Transverse colon (tissue), 4 donors: ENCODE data around the gene FAM107A. TPM values are rescaled to one million over a fixed set of nuclear protein-coding genes. Genes with fewer than 3 reads are reported as not detected.

Experiments used
- DNase-seq: peaks from one replicate; pipeline ENCODE4 v3.0.0-alpha.2; 2019
- H3K27ac ChIP-seq, 4 donors: fragments of 200-600 bp; sonication (generic); 2 replicates each; pipeline ENCODE4 v1.5.1; 2016 to 2018; ENCODE audit warnings: inconsistent platforms in 4 of 4
- H3K27me3 ChIP-seq: fragments of 200-600 bp; sonication (generic); 2 replicates; pipeline ENCODE4 v1.5.1; 2017; ENCODE audit warnings: inconsistent platforms
- H3K36me3 ChIP-seq, 4 donors: fragments of 200-600 bp; sonication (generic); 2 replicates each; pipeline ENCODE4 v1.5.1; 2017 to 2019; ENCODE audit warnings: inconsistent platforms in 4 of 4
- H3K4me1 ChIP-seq, 4 donors: fragments of 200-600 bp; sonication (generic); 2 replicates each; pipeline ENCODE4 v1.5.1; 2017 to 2020; ENCODE audit warnings: inconsistent platforms in 4 of 4
- H3K4me3 ChIP-seq, 4 donors: fragments of 200-600 bp; sonication (generic); 1 replicate in 1 of 4; 2 replicates in 3 of 4; pipeline versions ENCODE4 v1.5.1 to v1.6.1; 2017 to 2019; ENCODE audit warnings: inconsistent platforms in 4 of 4
- H3K9me3 ChIP-seq, 2 donors: fragments of 200-600 bp; sonication (generic); 2 replicates each; pipeline ENCODE4 v1.5.1; 2017 to 2019; ENCODE audit warnings: inconsistent platforms in 2 of 2
- CTCF ChIP-seq, 5 experiments: fragments of 200-600 bp in 3 of 5; fragments of 450-650 bp in 2 of 5; sonication (generic) in 3 of 5; IDR thresholded peaks; 1 replicate in 2 of 5; 2 replicates in 3 of 5; pipeline ENCODE4 v1.5.1; 2016 to 2017; ENCODE audit warnings: antibody characterized with exemption in 5 of 5, inconsistent platforms in 3 of 5, mild to moderate bottlenecking in 2 of 5, moderate library complexity in 1 of 5
- EP300 ChIP-seq: sonication (generic); formaldehyde crosslinking; IDR thresholded peaks from one replicate; pipeline ENCODE4 v1.6.1; 2017; ENCODE audit warnings: antibody characterized with exemption, low read depth
- POLR2A ChIP-seq: fragments of 450-650 bp; IDR thresholded peaks from one replicate; pipeline ENCODE4 v1.6.1; 2016; ENCODE audit warnings: antibody characterized with exemption, mild to moderate bottlenecking, moderate library complexity
- POLR2AphosphoS5 ChIP-seq, 3 donors: sonication (generic); formaldehyde crosslinking; IDR thresholded peaks; one replicate each; pipeline ENCODE4 v1.6.1; 2016; ENCODE audit warnings: antibody characterized with exemption in 3 of 3
- WGBS, 2 donors: methylation state at CpG; one replicate each; pipeline ENCODE4 v1.1.5; 2018; ENCODE audit warnings: low coverage in 1 of 2; 5-methylcytosine and 5-hydroxymethylcytosine counted together
- in situ Hi-C, 4 donors: fragments of 200-750 bp; cut with MboI; loops; one replicate each; pipeline versions ENCODE4 v1.15.0 to v1.15.1; 2017; ENCODE audit warnings: low sequenced_read_pairs in 3 of 4, low pct_ligation_motif_present in 1 of 4, low pct_unique_long_range_greater_than_20kb in 1 of 4
- intact Hi-C: fragments of 100-400 bp; cut with DNase I; formaldehyde crosslinking; loops from one replicate; pipeline ENCODE4 v1.15.1; 2023; ENCODE audit warnings: low total_unique reads
- total RNA-seq, 4 donors: library from RNA; depleted of rRNA; stranded (reverse); fragments of >200 nt; gene quantifications; one replicate each; pipeline ENCODE4 v1.1.0, GENCODE V29; 2016

Gene FAM107A
- total RNA-seq, 4 donors from 2014 or later, result 14.1 to 21.9 (median 16.0) TPM

GRCh38 chr3:58556001-58556400 lies 21.2 kb downstream of the FAM107A start:
- Histone ChIP-seq H3K36me3 (no peaks in the 10 kb centered on the region), H3K4me1 (peaks cover 0 to 12% (median 1%) of the 10 kb centered on the region in 4 donors), H3K27ac (no peak overlapping the region), H3K4me3 (no peak overlapping the region), H3K9me3 (no peaks in the 10 kb centered on the region), H3K27me3 (no peaks in the 10 kb centered on the region)
- intact Hi-C loops, result no loop called here
- in situ Hi-C loops, result no loop called here
- TF ChIP-seq CTCF (IDR thresholded peaks at IDR 0.05), result no peak
- no peak for TF ChIP-seq POLR2AphosphoS5 (IDR thresholded peaks at IDR 0.05)
- no peak for TF ChIP-seq EP300
- TF ChIP-seq POLR2A, result no peak
- WGBS, 2 donors, result 90% methylated on average over 5 of the region's 5 CpGs; no CpG with 5 or more reads in 1 of the 2 donors
- no peak for DNase-seq

GRCh38 chr3:58555203-58555602 lies 22.0 kb downstream of the FAM107A start:
- intact Hi-C loops, result no loop called here
- DNase-seq, result no peak
- no peak for TF ChIP-seq POLR2AphosphoS5 (IDR thresholded peaks at IDR 0.05)
- no peak for TF ChIP-seq EP300
- TF ChIP-seq POLR2A, result no peak
- TF ChIP-seq CTCF (IDR thresholded peaks at IDR 0.05), result no peak
- Histone ChIP-seq H3K27ac (no peak overlapping the region), H3K4me3 (no peak overlapping the region), H3K4me1 (peaks cover 0 to 12% (median 1%) of the 10 kb centered on the region in 4 donors), H3K27me3 (no peaks in the 10 kb centered on the region), H3K36me3 (no peaks in the 10 kb centered on the region), H3K9me3 (no peaks in the 10 kb centered on the region)
- in situ Hi-C loops, result no loop called here
- 76 to 78% methylated on average over 1 to 2 of the region's 2 CpGs for WGBS, 2 donors

GRCh38 chr3:58553003-58553402 lies 24.2 kb downstream of the FAM107A start:
- Histone ChIP-seq H3K36me3 (no peaks in the 10 kb centered on the region), H3K27ac (no peak overlapping the region), H3K27me3 (no peaks in the 10 kb centered on the region), H3K4me3 (no peak overlapping the region), H3K9me3 (no peaks in the 10 kb centered on the region), H3K4me1 (peaks cover 0 to 12% (median 1%) of the 10 kb centered on the region in 4 donors)
- in situ Hi-C loops, result no loop called here
- DNase-seq, result no peak
- TF ChIP-seq CTCF (IDR thresholded peaks at IDR 0.05), result no peak
- no peak for TF ChIP-seq EP300
- no peak for TF ChIP-seq POLR2A
- TF ChIP-seq POLR2AphosphoS5 (IDR thresholded peaks at IDR 0.05), result no peak
- 80 to 100% methylated on average over 1 of the region's 1 CpG for WGBS, 2 donors
- intact Hi-C loops, result no loop called here

GRCh38 chr3:58551636-58552180 lies 25.5 kb downstream of the FAM107A start:
- intact Hi-C loops (no loop called here), in situ Hi-C loops (no loop called here)
- Histone ChIP-seq H3K4me3 (no peak overlapping the region), H3K4me1 (peaks cover 0 to 6% (median 0%) of the 10 kb centered on the region in 4 donors), H3K27ac (no peak overlapping the region), H3K9me3 (no peaks in the 10 kb centered on the region), H3K27me3 (no peaks in the 10 kb centered on the region), H3K36me3 (no peaks in the 10 kb centered on the region)
- no peak for DNase-seq
- 83% methylated on average over 4 of the region's 4 CpGs for WGBS, 2 donors
- no peak for TF ChIP-seq POLR2AphosphoS5 (IDR thresholded peaks at IDR 0.05)
- TF ChIP-seq CTCF (IDR thresholded peaks at IDR 0.05), result no peak
- no peak for TF ChIP-seq POLR2A
- TF ChIP-seq EP300, result no peak
